Neural progenitor cell (in vitro differentiated cells): ENCODE data around the gene PYGB.

Experiments
- CTCF ChIP-seq: fragments of 200-600 bp; sonication (generic); IDR thresholded peaks from 2 replicates; pipeline ENCODE4 v1.5.1; 2017; ENCODE audit warnings: antibody characterized with exemption, mild to moderate bottlenecking
- EZH2 ChIP-seq: fragments of 200-600 bp; sonication (generic); IDR thresholded peaks from 2 replicates; pipeline ENCODE4 v1.6.1; 2017; ENCODE audit warnings: antibody characterized with exemption, mild to moderate bottlenecking, moderate library complexity

- no peak for TF ChIP-seq CTCF
- TF ChIP-seq EZH2: no peak
Observed at GRCh38 chr20:25248786-25249172, 894 bp downstream of the PYGB start.
